BJ (cell line): ENCODE results near the gene RMI2. TPM values are rescaled to one million over a fixed set of nuclear protein-coding genes. Genes with fewer than 3 reads are reported as not detected.
"Not testable (repeated sequence)": the region's sequence is repeated elsewhere in the genome, so short reads cannot be mapped to it uniquely, and the experiment has no call there.

ENCODE experiments used
- CTCF ChIA-PET: fragments of 350-600 bp; formaldehyde crosslinking; extraction: SDS; loops from one replicate; lab custom pipeline; 2021; ENCODE audit warnings: antibody characterized with exemption, inconsistent platforms; lab: Yijun Ruan, JAX
- POLR2A ChIA-PET: fragments of 300-600 bp; sonication (Branson Sonifier 250); formaldehyde crosslinking; extraction: SDS; loops from one replicate; lab custom pipeline; 2021; ENCODE audit warnings: antibody characterized with exemption; lab: Charles Lee
- DNase-seq: peaks from one replicate; pipeline ENCODE4 v3.0.0-alpha.2; 2011; ENCODE audit warnings: low read depth
- H3K27me3 ChIP-seq: 2 replicates; pipeline ENCODE4 v1.6.0; 2011; ENCODE audit warnings: low read length; ENCODE audit not compliant: control insufficient read depth, insufficient read depth
- H3K36me3 ChIP-seq: 2 replicates; pipeline ENCODE4 v1.5.1; 2011; ENCODE audit warnings: low read length; ENCODE audit not compliant: control insufficient read depth, insufficient read depth
- H3K4me3 ChIP-seq: 2 replicates; pipeline ENCODE4 v1.5.1; 2011; ENCODE audit warnings: low read depth, mild to moderate bottlenecking, control low read depth, low read length
- polyA plus RNA-seq: library from polyadenylated mRNA; depleted of rRNA; stranded (reverse); fragments of >200 nt; gene quantifications from 2 replicates; pipeline ENCODE4 v1.2.3, GENCODE V29; 2011
- TF ChIP-seq, protein P1 (sequence below): IDR thresholded peaks from 2 replicates; pipeline ENCODE4 v1.5.1; 2011; ENCODE audit warnings: low read depth, mild to moderate bottlenecking, control low read depth, inconsistent platforms, low read length, moderate library complexity; ENCODE audit not compliant: insufficient read depth

Gene RMI2
- polyA plus RNA-seq, 1 experiment: 1.7 TPM

DNA sequence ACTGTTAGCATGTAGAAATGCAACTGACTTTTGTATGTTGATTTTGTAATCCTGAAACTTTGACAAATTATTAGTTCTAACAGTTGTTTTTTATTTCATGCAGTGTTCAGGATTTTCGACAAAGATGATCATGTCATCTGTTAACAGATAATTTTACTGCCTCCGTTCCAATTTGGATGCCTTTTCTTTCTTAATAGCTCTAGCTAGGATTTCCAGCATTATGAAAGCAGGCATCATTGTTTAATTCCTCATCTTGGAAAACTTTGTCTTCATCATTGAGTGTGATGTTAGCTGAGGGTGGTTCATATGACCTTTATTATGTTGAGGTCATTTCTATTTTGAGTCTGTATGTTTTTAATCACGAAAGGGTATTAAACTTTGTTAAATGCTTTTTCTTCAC lies 31.9 kb downstream of the RMI2 start:
- H3K27me3 ChIP-seq: no peaks in the 10 kb centered on the region
- TF ChIP-seq, protein P1, sequence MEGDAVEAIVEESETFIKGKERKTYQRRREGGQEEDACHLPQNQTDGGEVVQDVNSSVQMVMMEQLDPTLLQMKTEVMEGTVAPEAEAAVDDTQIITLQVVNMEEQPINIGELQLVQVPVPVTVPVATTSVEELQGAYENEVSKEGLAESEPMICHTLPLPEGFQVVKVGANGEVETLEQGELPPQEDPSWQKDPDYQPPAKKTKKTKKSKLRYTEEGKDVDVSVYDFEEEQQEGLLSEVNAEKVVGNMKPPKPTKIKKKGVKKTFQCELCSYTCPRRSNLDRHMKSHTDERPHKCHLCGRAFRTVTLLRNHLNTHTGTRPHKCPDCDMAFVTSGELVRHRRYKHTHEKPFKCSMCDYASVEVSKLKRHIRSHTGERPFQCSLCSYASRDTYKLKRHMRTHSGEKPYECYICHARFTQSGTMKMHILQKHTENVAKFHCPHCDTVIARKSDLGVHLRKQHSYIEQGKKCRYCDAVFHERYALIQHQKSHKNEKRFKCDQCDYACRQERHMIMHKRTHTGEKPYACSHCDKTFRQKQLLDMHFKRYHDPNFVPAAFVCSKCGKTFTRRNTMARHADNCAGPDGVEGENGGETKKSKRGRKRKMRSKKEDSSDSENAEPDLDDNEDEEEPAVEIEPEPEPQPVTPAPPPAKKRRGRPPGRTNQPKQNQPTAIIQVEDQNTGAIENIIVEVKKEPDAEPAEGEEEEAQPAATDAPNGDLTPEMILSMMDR: no peak
- ChIA-PET CTCF (no interaction called here), POLR2A (no interaction called here)
- DNase-seq: no peak
- H3K4me3 ChIP-seq: no peak overlapping the region
- H3K36me3 ChIP-seq: no peaks in the 10 kb centered on the region

DNA sequence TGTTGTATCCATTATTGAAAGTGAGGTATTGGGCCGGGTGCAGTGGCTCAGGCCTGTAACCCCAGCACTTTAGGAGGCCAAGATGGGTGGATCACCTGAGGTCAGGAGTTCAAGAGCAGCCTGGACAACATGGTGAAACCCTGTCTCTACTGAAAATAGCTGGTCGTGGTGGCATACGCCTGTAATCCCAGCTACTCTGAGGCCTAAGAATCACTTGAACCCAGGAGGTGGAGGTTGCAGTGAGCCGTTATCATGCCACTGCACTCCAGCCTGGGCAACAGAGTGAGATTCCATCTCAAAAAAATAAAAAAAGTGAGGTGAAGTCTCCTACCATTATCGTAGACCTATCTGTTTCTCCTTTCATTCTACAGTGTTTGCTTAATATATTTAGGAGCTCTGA lies 33.7 kb downstream of the RMI2 start:
- H3K4me3 ChIP-seq, POLR2A ChIA-PET, DNase-seq, H3K36me3 ChIP-seq, H3K27me3 ChIP-seq: not testable (repeated sequence)
- CTCF ChIA-PET: interaction anchor here (1.1 to 1.3 kb wide), 2 partner anchors 21 to 411 kb away, joined by 3 to 4 read pairs; no protein-coding TSS in a partner anchor

DNA sequence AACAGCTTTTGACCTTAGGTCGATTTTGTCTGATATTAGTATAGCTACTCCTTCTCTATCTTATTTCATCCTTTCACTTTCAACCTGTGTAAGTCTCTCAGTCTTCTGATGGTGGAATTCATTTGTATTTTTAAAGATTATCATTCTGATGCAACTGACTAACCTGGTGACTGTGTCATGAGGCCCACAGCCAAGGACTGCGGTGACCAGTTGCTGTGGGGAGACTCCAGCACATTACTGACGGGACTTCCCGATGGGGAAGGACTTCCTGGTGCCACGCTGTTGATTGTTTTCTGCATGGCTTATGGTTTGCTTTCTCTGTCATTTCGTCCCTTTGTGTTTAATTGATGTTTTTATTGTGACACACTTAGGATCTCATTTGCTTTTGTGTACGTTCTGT lies 34.2 kb downstream of the RMI2 start:
- DNase-seq: no peak
- ChIA-PET POLR2A (no interaction called here), CTCF (interaction anchor here (0.7 to 1.3 kb wide), 2 partner anchors 411 to 416 kb away, joined by 3 to 4 read pairs; no protein-coding TSS in a partner anchor)
- TF ChIP-seq, protein P1: no peak
- H3K27me3 ChIP-seq: no peaks in the 10 kb centered on the region
- H3K36me3 ChIP-seq: no peaks in the 10 kb centered on the region
- H3K4me3 ChIP-seq: no peak overlapping the region

DNA sequence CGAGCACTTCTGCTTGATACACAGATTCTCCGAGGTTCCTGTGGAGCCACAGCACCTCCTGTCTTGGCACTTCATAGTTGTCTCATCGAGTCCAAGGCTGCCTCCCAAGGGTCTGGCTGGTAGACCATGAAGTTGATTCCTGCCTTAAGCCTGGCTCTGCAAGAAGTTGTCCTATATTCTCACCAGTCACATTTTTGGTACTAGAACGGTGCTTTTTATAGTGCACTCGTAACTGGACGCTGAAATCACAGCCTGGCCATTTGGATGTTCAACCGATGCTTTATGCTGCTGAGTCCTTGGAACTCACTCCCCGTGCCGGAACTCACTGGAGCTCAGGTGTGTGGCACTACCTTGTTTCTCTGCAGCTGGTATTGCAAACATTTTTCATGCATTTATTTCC lies 35.6 kb downstream of the RMI2 start:
- no peak overlapping the region for H3K4me3 ChIP-seq
- no peaks in the 10 kb centered on the region for H3K27me3 ChIP-seq
- no peaks in the 10 kb centered on the region for H3K36me3 ChIP-seq
- no peak for DNase-seq
- ChIA-PET CTCF (no interaction called here), POLR2A (no interaction called here)
- TF ChIP-seq, protein P1: no peak

DNA sequence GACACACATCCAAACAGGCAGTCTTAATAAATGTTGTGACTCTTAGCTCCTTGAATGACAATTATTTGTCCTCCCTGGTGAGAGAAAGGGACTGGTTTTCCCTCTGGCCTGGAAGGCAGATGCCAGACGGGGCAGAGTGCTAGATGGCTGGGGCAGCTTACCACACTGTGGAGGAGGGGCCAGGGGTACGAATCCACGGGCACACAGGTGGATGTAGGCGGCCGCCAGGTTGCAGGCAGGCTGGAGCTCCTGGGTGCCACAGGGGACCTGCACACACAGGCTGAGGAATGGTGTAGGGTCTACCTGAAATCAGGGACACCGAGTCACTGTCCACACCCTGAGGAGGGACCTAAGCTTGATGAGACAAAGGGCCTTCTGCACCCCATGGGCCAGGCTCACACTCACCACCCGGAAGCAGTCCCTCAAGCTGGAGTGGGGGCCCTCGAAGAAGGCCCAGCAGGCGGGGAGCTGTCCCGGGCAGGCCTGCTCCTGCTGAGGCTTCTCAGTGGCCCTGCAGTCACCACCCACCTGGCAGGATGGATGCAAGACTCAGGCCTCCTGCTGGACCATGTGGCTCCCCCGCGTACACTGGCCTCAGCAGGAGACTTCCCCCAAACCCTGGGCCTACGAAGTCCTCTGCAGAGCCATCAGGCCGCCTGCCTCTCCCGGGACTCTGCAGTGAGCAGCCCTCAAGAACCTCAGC lies 38.4 kb downstream of the RMI2 start:
- CTCF ChIA-PET: interaction anchor here (1.3 to 1.4 kb wide), 3 partner anchors 12 to 22 kb away, joined by 4 to 6 read pairs (median 6); no protein-coding TSS in a partner anchor
- no peak for DNase-seq
- H3K36me3 ChIP-seq: no peaks in the 10 kb centered on the region

More for the DNA sequence above, 38.4 kb downstream of the RMI2 start:
- POLR2A ChIA-PET: no interaction called here
- TF ChIP-seq, protein P1: no peak
- Histone ChIP-seq H3K4me3 (no peak overlapping the region), H3K27me3 (no peaks in the 10 kb centered on the region)
